GM21786 (cell line): Measurements from ENCODE around the gene PDE11A.
"Not testable (repeated sequence)": the region's sequence is repeated elsewhere in the genome, so short reads cannot be mapped to it uniquely, and the experiment has no call there.

Source experiments
- ATAC-seq: cut with Tn5 transposase; IDR thresholded peaks from one replicate; pipeline ENCODE4 v1.9.1; 2021; ENCODE audit not compliant: unreplicated experiment

The PDE11A gene

GRCh38 chr2:178009813-178010212 is 62.8 kb downstream of the PDE11A start:
- no peak for ATAC-seq

GRCh38 chr2:178008636-178009289 is 63.8 kb downstream of the PDE11A start:
- no peak for ATAC-seq

- no peak for ATAC-seq
These were observed 65.9 kb downstream of the PDE11A start for GRCh38 chr2:178006710-178007109.

- ATAC-seq, result no peak
These were observed 66.8 kb downstream of the PDE11A start for GRCh38 chr2:178005756-178006155.

- ATAC-seq, result no peak
These were observed 70.5 kb downstream of the PDE11A start for GRCh38 chr2:178002038-178002437.

- no peak for ATAC-seq
These were observed 73.6 kb downstream of the PDE11A start for GRCh38 chr2:177998996-177999395.

- ATAC-seq, result no peak
These were observed 74.6 kb downstream of the PDE11A start for GRCh38 chr2:177998006-177998405.

GRCh38 chr2:177992992-177993391 is 79.6 kb downstream of the PDE11A start:
- ATAC-seq, result no peak

GRCh38 chr2:177989029-177989885 is 83.3 kb downstream of the PDE11A start:
- no peak for ATAC-seq

- ATAC-seq, result no peak
These were observed 87.8 kb downstream of the PDE11A start for GRCh38 chr2:177984749-177985148.

GRCh38 chr2:177983183-177983788 is 89.3 kb downstream of the PDE11A start:
- ATAC-seq, result peak; percentile 89

GRCh38 chr2:177972782-177973181 is 99.8 kb downstream of the PDE11A start:
- no peak for ATAC-seq

- ATAC-seq, result no peak
These were observed 100.5 kb downstream of the PDE11A start for GRCh38 chr2:177972123-177972522.

- ATAC-seq, result no peak
These were observed 101.7 kb downstream of the PDE11A start for GRCh38 chr2:177970670-177971454.

- ATAC-seq, result no peak
These were observed 107.7 kb downstream of the PDE11A start for GRCh38 chr2:177964892-177965291.

- no peak for ATAC-seq
These were observed 120.4 kb downstream of the PDE11A start for GRCh38 chr2:177952151-177952550.

GRCh38 chr2:177947598-177947997 is 125.0 kb downstream of the PDE11A start:
- not testable (repeated sequence) for ATAC-seq

GRCh38 chr2:177944530-177944929 is 128.0 kb downstream of the PDE11A start:
- not testable (repeated sequence) for ATAC-seq

- no peak for ATAC-seq
These were observed 129.8 kb downstream of the PDE11A start for GRCh38 chr2:177942731-177943130.

- ATAC-seq, result no peak
These were observed 133.4 kb downstream of the PDE11A start for GRCh38 chr2:177939211-177939610.

GRCh38 chr2:177930916-177931315 is 141.7 kb downstream of the PDE11A start:
- ATAC-seq, result no peak
